Bronchial epithelial cell (primary cell): ENCODE measurements around the gene PDGFA. TPM values are rescaled to one million over a fixed set of nuclear protein-coding genes. Genes with fewer than 3 reads are reported as not detected.

Experiments used
- DNase-seq: peaks from one replicate; pipeline ENCODE4 v3.0.0-alpha.2; 2010; ENCODE audit warnings: low read depth
- FAIRE-seq: peaks from 2 replicates; lab custom pipeline; 2011; peaks lifted over from hg19 to GRCh38; lab: Jason Lieb, UNC
- H3K27me3 ChIP-seq: 2 replicates; pipeline ENCODE4 v1.5.1; 2011; ENCODE audit warnings: low read length; ENCODE audit not compliant: control insufficient read depth, insufficient read depth
- H3K36me3 ChIP-seq: 2 replicates; pipeline ENCODE4 v1.5.1; 2011; ENCODE audit warnings: low read length; ENCODE audit not compliant: control insufficient read depth, insufficient read depth
- H3K4me3 ChIP-seq: 2 replicates; pipeline ENCODE4 v1.5.1; 2011; ENCODE audit warnings: mild to moderate bottlenecking, low read depth, low read length, control low read depth
- CTCF ChIP-seq: IDR thresholded peaks from 2 replicates; pipeline ENCODE4 v1.5.1; 2011; ENCODE audit warnings: mild to moderate bottlenecking, moderate library complexity, low read length, control low read depth, inconsistent platforms; ENCODE audit not compliant: insufficient read depth, severe bottlenecking
- total RNA-seq: library from RNA; depleted of rRNA; stranded (reverse); fragments of >200 nt; gene quantifications from 2 replicates; pipeline ENCODE4 v1.2.1, GENCODE V29; 2014

Gene PDGFA
- total RNA-seq, 1 donor from 2014 or later = 64.8 TPM

GRCh38 chr7:548401-548800 is 28.8 kb upstream of the PDGFA start:
- DNase-seq (no peak), FAIRE-seq (no peak)
- H3K27me3 ChIP-seq = no peaks in the 10 kb centered on the region
- no peak for TF ChIP-seq CTCF
- no peaks in the 10 kb centered on the region for H3K36me3 ChIP-seq
- no peak overlapping the region for H3K4me3 ChIP-seq

GRCh38 chr7:545470-545869 is 25.8 kb upstream of the PDGFA start:
- no peaks in the 10 kb centered on the region for H3K27me3 ChIP-seq
- no peak for FAIRE-seq
- no peak for DNase-seq
- TF ChIP-seq CTCF = no peak
- H3K4me3 ChIP-seq = no peak overlapping the region
- H3K36me3 ChIP-seq = no peaks in the 10 kb centered on the region

GRCh38 chr7:544338-545221 is 24.9 kb upstream of the PDGFA start:
- TF ChIP-seq CTCF = no peak

GRCh38 chr7:543501-544337 is 24.1 kb upstream of the PDGFA start:
- H3K36me3 ChIP-seq = no peaks in the 10 kb centered on the region
- DNase-seq (no peak), FAIRE-seq (no peak)
- no peaks in the 10 kb centered on the region for H3K27me3 ChIP-seq
- TF ChIP-seq CTCF = no peak
- no peak overlapping the region for H3K4me3 ChIP-seq

More at GRCh38 chr7:544338-545221, 24.9 kb upstream of the PDGFA start:
- no peak for FAIRE-seq
- H3K4me3 ChIP-seq = no peak overlapping the region
- no peak for DNase-seq
- no peaks in the 10 kb centered on the region for H3K36me3 ChIP-seq
- no peaks in the 10 kb centered on the region for H3K27me3 ChIP-seq

GRCh38 chr7:542713-543500 is 23.3 kb upstream of the PDGFA start:
- TF ChIP-seq CTCF = no peak
- no peak overlapping the region for H3K4me3 ChIP-seq
- H3K27me3 ChIP-seq = no peaks in the 10 kb centered on the region
- DNase-seq (peak; percentile 64), FAIRE-seq (no peak)
- H3K36me3 ChIP-seq = no peaks in the 10 kb centered on the region
